Endodermal cell (in vitro differentiated cells): ENCODE results near the gene CARD8. TPM values are rescaled to one million over a fixed set of nuclear protein-coding genes. Genes with fewer than 3 reads are reported as not detected.

ENCODE experiments used
- DNase-seq: peaks from one replicate; pipeline ENCODE4 v3.0.0-alpha.2; 2017
- H3K27ac ChIP-seq: 2 replicates; pipeline ENCODE4 v1.5.1; 2013; ENCODE audit warnings: mild to moderate bottlenecking, low read depth, low read length, moderate library complexity
- H3K27me3 ChIP-seq: 2 replicates; pipeline ENCODE4 v1.6.1; 2013; ENCODE audit warnings: mild to moderate bottlenecking, low read length, moderate library complexity; ENCODE audit not compliant: insufficient read depth, control insufficient read depth, poor library complexity, severe bottlenecking
- H3K36me3 ChIP-seq: 2 replicates; pipeline ENCODE4 v1.7.0; 2013; ENCODE audit warnings: mild to moderate bottlenecking, low read length, moderate library complexity; ENCODE audit not compliant: control insufficient read depth, insufficient read depth
- H3K4me1 ChIP-seq: one replicate; pipeline ENCODE4 v1.7.0; 2013; ENCODE audit warnings: low read length; ENCODE audit not compliant: control insufficient read depth, insufficient read depth
- H3K4me3 ChIP-seq: 2 replicates; pipeline ENCODE4 v1.5.1; 2013; ENCODE audit warnings: mild to moderate bottlenecking, low read length, moderate library complexity
- H3K9ac ChIP-seq: 2 replicates; pipeline ENCODE4 v1.6.1; 2013; ENCODE audit warnings: mild to moderate bottlenecking, low read length, moderate library complexity; ENCODE audit not compliant: poor library complexity, severe bottlenecking; ENCODE audit errors: extremely low read depth
- H3K9me3 ChIP-seq: 2 replicates; pipeline ENCODE4 v1.6.1; 2013; ENCODE audit warnings: mild to moderate bottlenecking, low read length, moderate library complexity; ENCODE audit not compliant: control insufficient read depth
- H3K27ac Mint-ChIP-seq: 2 replicates; pipeline ENCODE4 v1.8.0; 2020; ENCODE audit warnings: mixed read lengths
- H3K27me3 Mint-ChIP-seq: 2 replicates; pipeline ENCODE4 v1.8.0; 2021; ENCODE audit warnings: mild to moderate bottlenecking, mixed read lengths; ENCODE audit not compliant: insufficient read depth
- H3K36me3 Mint-ChIP-seq: 2 replicates; pipeline ENCODE4 v1.8.0; 2020; ENCODE audit warnings: low read depth, mixed read lengths
- H3K4me1 Mint-ChIP-seq: 2 replicates; pipeline ENCODE4 v1.8.0; 2020; ENCODE audit warnings: mixed read lengths
- H3K4me3 Mint-ChIP-seq: 2 replicates; pipeline ENCODE4 v1.8.0; 2020; ENCODE audit warnings: mild to moderate bottlenecking, moderate library complexity, mixed read lengths
- H3K9me3 Mint-ChIP-seq: 2 replicates; pipeline ENCODE4 v1.8.0; 2020; ENCODE audit warnings: mild to moderate bottlenecking, mixed read lengths
- CTCF ChIP-seq: fragments of 200-600 bp; sonication (generic); conservative IDR thresholded peaks from 2 replicates; pipeline ENCODE4 v1.5.0; 2021; ENCODE audit warnings: antibody characterized with exemption, mild to moderate bottlenecking
- WGBS, 2 experiments: methylation state at CpG; one replicate each; pipeline versions ENCODE4 v1.1.5 to v1.1.7; 2013; ENCODE audit warnings: missing lambda C conversion rate in 2 of 2, mixed read lengths in 1 of 2; ENCODE audit not compliant: insufficient coverage in 1 of 2, insufficient read length in 1 of 2; 5-methylcytosine and 5-hydroxymethylcytosine counted together
- long read RNA-seq, 4 experiments: library from polyadenylated mRNA in 2 of 4; library from RNA in 1 of 4; library from capped mRNA in 1 of 4; stranded (forward) in 3 of 4; unstranded in 1 of 4; transcript quantifications; one replicate each; pipeline ENCODE4 v2.0.0, GENCODE V29; 2020 to 2021; ENCODE audit warnings: inconsistent platforms in 1 of 4
- polyA plus RNA-seq, 2 experiments: library from polyadenylated mRNA; stranded (reverse); fragments of 50-300 nt; gene quantifications; one replicate each; pipeline ENCODE4 v1.2.3, GENCODE V29; 2013
- total RNA-seq, 2 donors: library from RNA; stranded (reverse); fragmentation: NEBNext Ultra II Directional in 1 of 2; extraction: Animal tissue kit (Norgen Biotek cat#: 25700) in 1 of 2; gene quantifications; 2 replicates in 1 of 2; 3 replicates in 1 of 2; pipeline ENCODE4 v1.2.1, GENCODE V29; 2021

Gene CARD8
- 10 to 100 TPM; 34.0 to 44.6 TPM for total RNA-seq
- polyA plus RNA-seq (2013, experiment 1 of 2), result 29.4 TPM
- polyA plus RNA-seq (2013, experiment 2 of 2), result 28.4 TPM
- long read RNA-seq, experiment 1, partial matches to known transcripts, result 1 of 10 reads
- long read RNA-seq, experiment 1, other reads (novel, unspliced or antisense), result 8 of 10 reads
- long read RNA-seq, experiment 2, full-length matches to known transcripts, result 3 of 24 reads
- long read RNA-seq, experiment 2, partial matches to known transcripts, result 1 of 24 reads
- long read RNA-seq, experiment 2, other reads (novel, unspliced or antisense), result 20 of 24 reads
- long read RNA-seq, experiment 3, transcript CARD8-213 (14 exons, 2,056 nt), result major isoform, 7 of 47 reads
- long read RNA-seq, experiment 3, partial matches to known transcripts, result 3 of 47 reads
- long read RNA-seq, experiment 3, other reads (novel, unspliced or antisense), result 37 of 47 reads
- long read RNA-seq, experiment 4, partial matches to known transcripts, result 0 of 4 reads
- long read RNA-seq, experiment 4, other reads (novel, unspliced or antisense), result 4 of 4 reads

- TF ChIP-seq CTCF, result peak; percentile 27
- H3K9me3 ChIP-seq, result peaks cover 4% of the 10 kb centered on the region
- H3K4me3 ChIP-seq, result peak within 1 kb of the TSS; percentile 92
- Mint-ChIP-seq H3K27ac (peak within 1 kb of the TSS; percentile 99), H3K4me1 (peaks cover 6% of the 10 kb centered on the region), H3K9me3 (peaks cover 7% of the 10 kb centered on the region), H3K27me3 (peaks cover 3% of the 10 kb centered on the region), H3K36me3 (peaks cover 18% of the 10 kb centered on the region), H3K4me3 (peak within 1 kb of the TSS; percentile 90)
- peaks cover 4% of the 10 kb centered on the region for H3K36me3 ChIP-seq
- H3K9ac ChIP-seq, result peak within 1 kb of the TSS; percentile 86
- WGBS, 2 experiments, result 27 to 41% methylated on average over 9 to 13 of the region's 15 CpGs
- no peaks in the 10 kb centered on the region for H3K27me3 ChIP-seq
- peak within 1 kb of the TSS; percentile 74 for H3K27ac ChIP-seq
- DNase-seq, result peak; percentile 92
- no peaks in the 10 kb centered on the region for H3K4me1 ChIP-seq
Measured at GRCh38 chr19:48255376-48256303, at the start of gene CARD8. TSS of gene CARD8 (minus strand) at chr19:48255912. CDS start at chr19:48241020, 14,892 bp downstream.

- H3K27me3 ChIP-seq, result peaks cover 36% of the 10 kb centered on the region
- H3K27ac ChIP-seq, result no peak overlapping the region
- H3K9me3 Mint-ChIP-seq, result peaks cover 1% of the 10 kb centered on the region
- no peaks in the 10 kb centered on the region for H3K36me3 ChIP-seq
- H3K9ac ChIP-seq, result no peak overlapping the region
- no peak for TF ChIP-seq CTCF
- no peak overlapping the region for H3K27ac Mint-ChIP-seq
- H3K36me3 Mint-ChIP-seq, result no peaks in the 10 kb centered on the region
- peaks cover 10% of the 10 kb centered on the region for H3K9me3 ChIP-seq
- DNase-seq, result no peak
- peaks cover 42% of the 10 kb centered on the region for H3K27me3 Mint-ChIP-seq
- H3K4me3 ChIP-seq, result no peak overlapping the region
- H3K4me1 Mint-ChIP-seq, result peaks cover 7% of the 10 kb centered on the region
- 87 to 98% methylated on average over 9 to 19 of the region's 19 CpGs for WGBS, 2 experiments
- no peak overlapping the region for H3K4me3 Mint-ChIP-seq
- peaks cover 4% of the 10 kb centered on the region for H3K4me1 ChIP-seq
Measured at GRCh38 chr19:48303866-48304265, 48.2 kb upstream of the CARD8 start.

- peaks cover 36% of the 10 kb centered on the region for H3K27me3 ChIP-seq
- H3K36me3 ChIP-seq, result no peaks in the 10 kb centered on the region
- H3K9me3 ChIP-seq, result peaks cover 10% of the 10 kb centered on the region
- H3K9me3 Mint-ChIP-seq, result peaks cover 1% of the 10 kb centered on the region
- H3K9ac ChIP-seq, result no peak overlapping the region
- no peaks in the 10 kb centered on the region for H3K36me3 Mint-ChIP-seq
- no peak overlapping the region for H3K27ac ChIP-seq
- H3K27ac Mint-ChIP-seq, result no peak overlapping the region
- WGBS, 2 experiments, result 92 to 94% methylated on average over 2 to 13 of the region's 13 CpGs
- no peak for DNase-seq
- peaks cover 46% of the 10 kb centered on the region for H3K27me3 Mint-ChIP-seq
- TF ChIP-seq CTCF, result no peak
- H3K4me1 Mint-ChIP-seq, result peaks cover 7% of the 10 kb centered on the region
- no peak overlapping the region for H3K4me3 ChIP-seq
- H3K4me1 ChIP-seq, result peaks cover 4% of the 10 kb centered on the region
- no peak overlapping the region for H3K4me3 Mint-ChIP-seq
Measured at GRCh38 chr19:48303367-48303766, 47.7 kb upstream of the CARD8 start.
